Body of pancreas (tissue), 4 donors: ENCODE results near the gene C2. TPM values are rescaled to one million over a fixed set of nuclear protein-coding genes. Genes with fewer than 3 reads are reported as not detected.

ENCODE experiments used
- ATAC-seq: fragments of 150-250 bp; one replicate; pipeline ENCODE4 v1.9.1; 2016
- DNase-seq, 4 donors: peaks; one replicate each; pipeline ENCODE4 v3.0.0-alpha.2; 2019
- H3K27ac ChIP-seq, 4 donors: fragments of 200-600 bp; sonication (generic); 1 replicate in 3 of 4; 2 replicates in 1 of 4; pipeline versions ENCODE4 v1.5.1 to v1.6.1; 2016 to 2019; ENCODE audit warnings: mild to moderate bottlenecking in 1 of 4, mixed read lengths in 1 of 4, moderate library complexity in 1 of 4
- H3K27me3 ChIP-seq, 2 donors: fragments of 200-600 bp; sonication (generic); one replicate each; pipeline ENCODE4 v1.6.0; 2016; ENCODE audit warnings: mild to moderate bottlenecking in 1 of 2
- H3K36me3 ChIP-seq, 2 donors: fragments of 200-600 bp; sonication (generic); replicated peaks in 1 of 2; 2 replicates each; pipeline ENCODE4 v1.5.1; 2016; ENCODE audit warnings: low read depth in 2 of 2; ENCODE audit not compliant: insufficient read depth in 1 of 2
- H3K4me1 ChIP-seq: fragments of 200-600 bp; sonication (generic); one replicate; pipeline ENCODE4 v1.6.0; 2016
- H3K4me3 ChIP-seq, 2 donors: fragments of 200-600 bp; sonication (generic); 1 replicate in 1 of 2; 2 replicates in 1 of 2; pipeline ENCODE4 v1.5.1; 2016 to 2019
- H3K9me3 ChIP-seq, 3 donors: fragments of 200-600 bp; sonication (generic); 1 replicate in 2 of 3; 2 replicates in 1 of 3; pipeline ENCODE4 v1.5.1; 2016
- CTCF ChIP-seq, 7 experiments: fragments of 450-650 bp in 4 of 7; fragments of 200-600 bp in 3 of 7; sonication (generic) in 3 of 7; IDR thresholded peaks; one replicate each; pipeline ENCODE4 v1.5.1; 2016 to 2019; ENCODE audit warnings: antibody characterized with exemption in 7 of 7
- POLR2A ChIP-seq, 3 donors: fragments of 450-650 bp; IDR thresholded peaks; one replicate each; pipeline ENCODE4 v1.6.1; 2016; ENCODE audit warnings: antibody characterized with exemption in 3 of 3, mild to moderate bottlenecking in 2 of 3
- whole genome bisulfite sequencing, 2 donors: methylation state at CpG; one replicate each; pipeline ENCODE4 v1.1.5; 2017; 5-methylcytosine and 5-hydroxymethylcytosine counted together
- intact Hi-C: fragments of 100-400 bp; cut with DNase I; formaldehyde crosslinking; loops from one replicate; pipeline ENCODE4 v1.15.1; 2023
- total RNA-seq, 2 donors: library from RNA; depleted of rRNA; stranded (reverse); fragments of >200 nt; gene quantifications; one replicate each; pipeline ENCODE4 v1.1.0, GENCODE V29; 2016

C2 gene
- total RNA-seq, 2 donors from 2014 or later: 1.3 TPM

- Histone ChIP-seq H3K27me3 (no peaks in the 10 kb centered on the region), H3K4me1 (no peaks in the 10 kb centered on the region), H3K27ac (no peak overlapping the region), H3K9me3 (no peaks in the 10 kb centered on the region), H3K36me3 (peaks cover 0 to 21% of the 10 kb centered on the region in 2 donors), H3K4me3 (no peak overlapping the region)
- WGBS, 2 donors: 90 to 97% methylated on average over 3 of the region's 3 CpGs
- intact Hi-C loops: no loop called here
- ATAC-seq (no peak), DNase-seq (no peak)
- TF ChIP-seq CTCF (IDR thresholded peaks at IDR 0.05) (no peak), POLR2A (IDR thresholded peaks at IDR 0.05) (no peak)
Observed at GRCh38 chr6:31889331-31889972, 38.1 kb upstream of the C2 start.

- ATAC-seq (no peak), DNase-seq (no peak)
- no peaks in the 10 kb centered on the region for H3K9me3 ChIP-seq
- no peaks in the 10 kb centered on the region for H3K27me3 ChIP-seq
- intact Hi-C loops: no loop called here
- TF ChIP-seq CTCF (IDR thresholded peaks at IDR 0.05) (no peak), POLR2A (IDR thresholded peaks at IDR 0.05) (no peak)
- WGBS, 2 donors: 50 to 82% methylated on average over 1 to 5 of the region's 6 CpGs
- peaks cover 9% of the 10 kb centered on the region for H3K4me1 ChIP-seq
- H3K27ac ChIP-seq: no peak overlapping the region
- H3K36me3 ChIP-seq: peaks cover 0 to 7% of the 10 kb centered on the region in 2 donors
- H3K4me3 ChIP-seq: no peak overlapping the region
Observed at GRCh38 chr6:31892821-31893220, 34.7 kb upstream of the C2 start.

- no peaks in the 10 kb centered on the region for H3K27me3 ChIP-seq
- H3K9me3 ChIP-seq: no peaks in the 10 kb centered on the region
- TF ChIP-seq CTCF (IDR thresholded peaks at IDR 0.05) (no peak), POLR2A (IDR thresholded peaks at IDR 0.05) (no peak)
- intact Hi-C loops: no loop called here
- peak overlapping the region in 3 of 4 donors; percentile 80 to 87 (median 86) for H3K27ac ChIP-seq
- no peak overlapping the region for H3K4me3 ChIP-seq
- peaks cover 32% of the 10 kb centered on the region for H3K4me1 ChIP-seq
- DNase-seq (no peak), ATAC-seq (no peak)
- H3K36me3 ChIP-seq: peaks cover 0 to 2% of the 10 kb centered on the region in 2 donors
- WGBS, 2 donors: 47 to 51% methylated on average over 4 of the region's 4 CpGs
Observed at GRCh38 chr6:31896493-31896855, 31.0 kb upstream of the C2 start.

GRCh38 chr6:31896856-31897611 lies 30.5 kb upstream of the C2 start:
- Histone ChIP-seq H3K36me3 (peaks cover 0 to 2% of the 10 kb centered on the region in 2 donors), H3K9me3 (no peaks in the 10 kb centered on the region), H3K4me1 (peaks cover 33% of the 10 kb centered on the region), H3K4me3 (peak overlapping the region; percentile 81 to 89), H3K27me3 (no peaks in the 10 kb centered on the region), H3K27ac (peak overlapping the region in 3 of 4 donors; percentile 80 to 87 (median 86))
- no peak for DNase-seq
- WGBS, 2 donors: 1 to 4% methylated on average over 6 to 14 of the region's 62 CpGs
- TF ChIP-seq POLR2A (IDR thresholded peaks at IDR 0.05) (no peak), CTCF (IDR thresholded peaks at IDR 0.05) (no peak)
- intact Hi-C loops: no loop called here
- no peak for ATAC-seq
